NCI-H748 (cell line): ENCODE measurements around the gene DDX54.
"Not testable (repeated sequence)": the region's sequence is repeated elsewhere in the genome, so short reads cannot be mapped to it uniquely, and the experiment has no call there.

Experiments
- DNase-seq: peaks from one replicate; lab custom pipeline; 2025; ENCODE audit not compliant: unreplicated experiment; lab: John Stamatoyannopoulos, UW

Gene DDX54

DNA sequence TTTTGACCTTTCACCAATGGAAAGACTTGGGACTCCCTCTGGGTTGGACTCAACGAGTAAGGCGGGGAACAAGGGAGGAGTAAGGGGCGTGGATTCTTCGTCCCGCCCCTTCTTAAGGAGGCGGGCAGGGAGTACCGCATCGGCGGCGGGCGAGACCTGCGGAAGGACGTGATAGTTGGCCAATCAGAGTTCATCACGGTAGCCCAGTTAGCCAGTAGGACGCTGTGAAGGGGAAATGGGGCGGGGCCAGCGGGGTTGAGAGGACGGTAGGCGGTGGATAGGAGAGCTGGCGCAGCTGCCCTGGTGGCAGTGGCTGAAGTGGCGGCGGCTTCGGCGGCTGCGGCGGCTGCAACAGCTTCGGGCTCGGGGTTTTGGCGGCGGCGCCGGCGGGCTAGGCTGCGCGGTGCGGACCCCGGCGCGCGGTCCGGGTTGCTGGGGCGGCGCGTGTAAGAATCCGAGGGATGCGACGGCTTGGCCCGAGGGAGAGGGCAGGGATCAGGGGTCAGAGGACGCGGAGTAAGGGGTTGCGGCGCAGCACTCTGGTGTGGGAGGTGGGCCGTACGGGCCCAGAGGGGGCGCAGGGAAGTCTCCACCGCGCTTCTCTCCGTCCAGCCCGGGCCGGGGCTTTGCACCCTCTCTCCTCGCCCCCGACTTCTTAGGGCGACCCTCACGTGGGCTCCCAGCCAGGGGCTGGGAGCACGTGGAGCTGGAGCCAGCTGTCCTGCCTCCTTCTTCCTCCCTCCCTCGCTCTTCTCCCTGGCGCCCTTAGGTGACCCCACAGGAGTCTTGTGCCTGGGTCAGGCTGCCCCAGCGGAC, 36.1 kb upstream of the DDX54 start, which contains the start of gene TPCN1:
Gene TPCN1 (plus strand): TSS at position 284 of the 816 bp plus-strand sequence. CDS start 5,389 bp downstream, outside the sequence.
- DNase-seq = peak; percentile 100

DNA sequence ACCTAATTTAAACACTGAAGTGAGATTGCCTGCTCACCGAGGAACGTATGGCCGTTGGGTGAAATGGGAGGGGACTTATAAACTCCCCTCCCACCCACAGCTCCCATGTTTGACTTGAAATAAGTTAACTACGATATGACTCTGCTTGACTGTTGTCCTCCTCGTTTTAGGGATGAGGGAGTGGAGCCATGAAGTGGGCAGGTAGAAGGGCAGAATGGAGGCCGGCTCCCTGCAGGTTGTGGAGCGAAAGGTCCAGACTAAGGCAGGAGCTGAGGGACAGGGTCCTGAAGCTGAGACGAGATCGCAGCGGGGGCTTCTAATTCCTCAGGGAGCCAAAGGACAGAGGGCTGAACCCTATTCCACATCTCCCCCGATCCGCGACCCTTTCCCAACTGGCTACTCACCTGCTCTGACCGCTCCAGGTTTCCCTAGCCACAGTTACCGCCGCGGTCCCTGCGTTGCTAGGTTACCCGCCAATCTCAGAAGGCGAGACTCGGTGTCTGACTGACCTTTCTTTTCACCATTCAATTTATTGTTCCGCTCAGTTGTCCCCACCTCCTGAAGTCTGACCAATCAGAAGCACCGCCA, 35.4 kb upstream of the DDX54 start:
- DNase-seq = no peak

DNA sequence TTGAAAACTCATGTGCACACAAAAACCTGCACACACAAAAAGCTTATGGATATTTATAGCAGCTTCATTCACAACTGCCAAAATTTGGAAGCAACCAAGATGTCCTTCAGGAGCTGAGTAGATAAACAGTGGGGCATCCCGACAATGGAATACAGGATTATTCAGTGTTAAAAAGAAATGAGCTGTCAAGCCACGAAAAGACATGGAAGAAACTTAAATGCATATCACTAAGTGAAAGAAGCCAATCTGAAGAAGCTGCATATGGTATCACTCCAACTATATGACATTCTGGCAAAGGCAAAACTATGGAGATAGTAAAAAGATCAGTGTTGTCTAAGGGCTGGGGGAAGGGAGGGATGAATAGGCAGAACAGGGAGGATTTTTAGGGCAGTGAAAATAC, 30.7 kb upstream of the DDX54 start:
- DNase-seq = no peak

DNA sequence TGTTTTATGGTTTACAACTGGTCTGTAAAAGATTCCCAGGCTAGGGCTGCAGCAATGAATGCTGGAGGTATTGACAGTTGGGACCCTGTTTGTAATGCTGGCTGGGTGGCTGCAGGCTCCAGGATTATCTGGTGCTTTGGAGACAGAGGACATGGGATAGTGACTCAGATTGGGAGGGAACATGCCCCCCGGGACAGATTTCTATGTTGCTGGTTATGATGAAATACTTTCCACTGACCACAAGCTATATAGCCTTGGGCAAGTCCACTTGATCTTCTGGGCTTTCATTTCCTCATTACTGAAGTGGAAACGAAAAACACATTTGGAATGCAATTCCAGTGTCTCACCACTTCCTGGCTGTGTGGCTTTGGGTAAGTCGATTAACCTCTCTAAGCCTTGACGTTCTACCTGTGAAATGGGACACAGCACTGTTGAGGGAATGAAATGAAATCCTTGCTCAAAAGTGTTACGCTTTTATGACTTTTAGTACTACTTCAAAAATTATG, 29.7 kb upstream of the DDX54 start:
- no peak for DNase-seq

DNA sequence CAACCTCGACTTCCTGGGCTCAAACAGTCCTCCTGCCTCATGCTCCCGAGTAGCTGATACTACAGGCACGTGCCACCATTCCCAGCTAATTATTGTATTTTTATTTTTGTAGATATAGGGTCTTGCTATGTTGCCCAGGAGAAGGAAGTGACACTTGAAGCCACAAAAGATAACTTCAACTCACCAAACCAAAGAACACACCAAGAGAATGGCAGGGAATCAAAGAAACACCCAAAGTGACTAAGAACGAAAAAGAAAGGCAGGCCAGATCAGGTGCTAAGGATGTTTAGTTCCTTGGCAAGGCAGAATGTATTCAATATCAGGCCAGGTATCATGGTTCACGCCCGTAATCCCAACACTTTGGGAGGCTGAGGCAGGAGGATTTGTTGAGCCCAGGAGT, 25.9 kb upstream of the DDX54 start:
- DNase-seq = no peak

DNA sequence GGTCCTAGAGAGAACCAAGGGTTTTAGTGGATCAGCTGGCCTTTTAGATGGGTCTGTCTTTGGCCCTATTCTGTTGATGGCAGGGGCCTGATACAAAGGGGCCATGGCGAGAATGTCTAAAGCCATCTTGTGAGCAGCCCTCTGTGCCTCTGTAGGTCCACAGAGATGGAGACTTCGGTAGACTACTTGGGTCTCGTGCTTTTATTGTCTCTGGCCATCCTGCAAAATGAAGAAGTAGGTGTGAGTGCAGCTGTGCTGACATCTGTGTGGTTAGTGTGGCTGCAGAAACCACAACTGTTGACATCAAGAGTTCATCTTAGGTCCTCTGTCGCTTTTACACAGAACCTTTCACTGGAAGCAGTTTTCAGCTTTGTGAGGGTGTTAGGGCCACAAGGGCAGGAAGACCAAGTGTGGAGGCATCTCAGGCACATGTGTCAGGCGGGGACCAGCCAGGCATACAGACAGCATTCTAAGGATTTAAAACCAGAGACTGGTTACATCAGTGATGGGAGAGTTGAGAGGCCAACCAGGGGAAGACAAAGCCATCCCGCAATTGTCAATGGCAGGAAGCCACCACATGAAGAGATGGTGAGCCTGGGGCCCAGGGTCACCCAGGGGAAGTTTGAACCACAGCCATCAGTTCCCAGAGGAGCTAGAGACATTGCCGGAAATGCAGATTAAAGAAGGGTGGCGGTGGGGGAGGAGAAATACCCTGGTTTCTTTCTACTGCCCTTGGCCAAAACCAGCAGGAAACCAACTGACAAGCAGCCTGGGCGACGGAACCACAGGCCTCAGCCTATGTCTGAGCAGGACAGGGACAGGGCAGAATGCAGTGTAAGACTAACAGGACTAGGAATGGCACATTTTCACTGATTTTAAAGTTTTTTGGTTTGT, 23.0 kb upstream of the DDX54 start:
- DNase-seq = no peak

DNA sequence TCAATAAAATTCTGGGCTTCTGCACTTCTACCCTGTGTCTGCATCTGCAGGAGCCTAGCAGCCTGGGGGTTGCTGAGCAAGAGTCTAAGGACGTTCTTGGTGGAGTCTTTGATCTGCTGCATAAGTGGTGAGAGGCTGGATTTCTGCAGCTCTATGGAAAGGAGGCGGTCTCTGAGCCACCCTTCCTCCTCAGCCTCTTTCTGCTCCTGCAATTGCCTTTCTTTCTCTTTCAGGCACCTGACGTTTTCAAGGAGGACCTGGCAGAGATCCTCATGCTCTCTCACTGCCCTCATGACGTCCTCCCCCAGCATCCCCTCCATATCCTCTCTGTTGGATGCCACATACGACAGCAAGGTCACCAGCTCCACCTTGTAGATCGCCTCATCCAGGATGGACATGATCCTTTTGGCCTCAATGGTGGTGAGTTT, 22.3 kb upstream of the DDX54 start:
- DNase-seq = no peak

DNA sequence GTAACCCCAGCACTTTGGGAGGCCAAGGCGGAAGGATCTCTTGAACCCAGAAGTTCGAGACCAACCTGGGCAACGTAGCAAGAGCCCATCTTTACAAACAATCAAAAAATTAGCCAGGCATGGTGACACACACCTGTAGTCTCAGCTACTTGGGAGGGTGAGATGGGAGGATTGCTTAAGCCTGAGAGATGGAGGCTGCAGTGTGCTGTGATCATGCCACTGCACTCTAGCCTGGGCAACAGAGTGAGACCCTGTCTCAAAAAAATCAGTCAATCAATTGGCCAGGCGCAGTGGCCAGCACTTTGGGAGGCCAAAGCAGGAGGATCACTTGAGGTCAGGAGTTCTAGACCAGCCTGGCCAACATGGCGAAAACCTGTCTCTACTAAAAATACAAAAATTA, 21.5 kb upstream of the DDX54 start:
- DNase-seq = not testable (repeated sequence)

DNA sequence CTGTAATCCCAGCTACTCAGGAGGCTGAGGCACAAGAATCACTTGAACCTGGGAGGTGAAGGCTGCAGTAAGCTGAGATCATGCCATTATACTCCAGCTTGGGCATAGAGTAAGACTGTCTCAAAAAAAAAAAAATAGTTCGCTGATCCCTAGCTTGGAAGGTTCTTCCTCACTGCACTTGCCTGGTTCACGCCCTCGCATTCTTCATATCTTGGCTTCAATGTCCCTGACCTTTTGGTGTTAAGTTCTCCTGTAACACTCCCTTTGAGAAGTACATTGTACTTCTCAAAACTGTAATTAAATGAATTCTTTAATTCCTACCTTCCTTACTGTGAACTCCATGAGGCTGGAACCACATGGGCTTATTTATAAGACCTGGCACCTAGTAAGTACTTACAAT, 19.5 kb upstream of the DDX54 start:
- no peak for DNase-seq

DNA sequence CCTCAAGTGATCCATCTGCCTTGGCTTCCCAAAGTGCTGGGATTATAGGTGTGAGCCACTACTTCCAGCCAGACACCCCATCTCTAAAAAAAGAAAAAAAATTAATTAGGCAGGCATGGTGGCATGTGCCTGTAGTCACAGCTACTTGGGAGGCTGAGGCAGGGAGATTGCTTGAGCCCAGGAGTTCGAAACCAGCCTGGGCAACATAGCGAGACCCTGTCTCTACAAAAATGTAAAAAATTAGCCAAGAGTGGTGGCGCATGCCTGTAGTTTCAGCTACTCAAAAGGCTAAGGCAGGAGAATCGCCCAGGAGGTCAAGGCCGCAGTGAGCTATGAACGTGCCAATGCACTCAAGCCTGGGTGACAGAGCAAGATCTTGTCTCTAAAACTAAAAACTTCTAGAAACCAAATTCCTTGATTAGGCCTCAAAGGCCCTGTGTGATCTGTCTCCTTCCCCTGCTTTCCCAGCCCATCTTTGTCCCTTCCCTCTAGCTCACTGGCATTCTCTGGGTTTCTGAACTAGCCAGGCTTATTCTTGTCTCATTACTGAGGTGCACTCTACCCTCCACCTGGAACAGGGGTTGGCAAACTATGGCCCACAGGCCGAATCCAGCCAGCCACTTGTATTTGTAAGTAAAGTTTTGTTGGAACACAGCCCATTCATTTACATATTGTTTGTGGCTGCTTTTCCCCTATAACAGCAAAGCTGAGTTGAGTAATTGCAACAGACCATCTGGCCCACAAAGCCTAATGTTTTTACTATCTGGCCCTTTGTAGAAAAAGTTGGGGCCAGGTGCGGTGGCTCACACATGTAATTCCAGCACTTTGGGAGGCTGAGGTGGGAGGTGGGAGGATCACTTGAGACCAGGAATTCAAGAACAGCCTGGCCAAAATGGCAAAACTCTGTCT, 18.8 kb upstream of the DDX54 start:
- DNase-seq = no peak

DNA sequence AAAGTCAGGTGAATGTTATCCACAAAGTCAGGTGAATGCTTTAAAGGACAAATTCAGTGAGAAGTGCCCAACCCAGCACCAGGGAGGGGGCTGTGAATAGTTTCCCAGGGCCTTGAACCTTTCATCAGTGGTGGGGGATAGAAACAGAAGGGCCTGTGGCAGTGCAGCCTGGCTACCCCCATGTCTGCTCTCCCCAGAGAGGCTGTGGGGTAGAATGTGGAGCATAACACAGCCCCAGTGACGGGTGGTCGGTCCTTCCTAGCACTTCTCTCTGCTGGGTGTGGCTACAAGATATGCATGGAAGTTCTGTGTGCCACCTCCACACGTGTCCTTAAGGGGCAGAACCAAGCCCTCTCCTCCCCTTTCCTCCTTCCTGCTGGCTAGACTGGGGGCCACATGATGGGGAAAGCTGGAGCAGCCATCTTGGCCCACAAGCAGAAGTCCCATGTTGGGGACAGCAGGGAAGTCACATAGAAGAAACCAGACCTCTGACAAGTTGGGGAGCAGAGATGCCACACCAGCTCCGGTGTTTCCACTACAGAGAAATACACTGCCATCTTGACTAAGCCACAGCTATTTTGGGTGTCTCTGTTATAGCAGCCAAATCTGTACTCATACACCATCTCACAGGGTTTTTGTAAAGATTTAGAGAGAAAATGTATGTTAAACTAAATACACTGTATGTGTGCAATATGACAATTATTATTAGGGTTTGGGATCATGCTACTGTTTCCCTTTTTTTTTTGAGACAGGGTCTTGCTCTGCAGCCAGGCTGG, 17.2 kb upstream of the DDX54 start:
- DNase-seq = no peak

DNA sequence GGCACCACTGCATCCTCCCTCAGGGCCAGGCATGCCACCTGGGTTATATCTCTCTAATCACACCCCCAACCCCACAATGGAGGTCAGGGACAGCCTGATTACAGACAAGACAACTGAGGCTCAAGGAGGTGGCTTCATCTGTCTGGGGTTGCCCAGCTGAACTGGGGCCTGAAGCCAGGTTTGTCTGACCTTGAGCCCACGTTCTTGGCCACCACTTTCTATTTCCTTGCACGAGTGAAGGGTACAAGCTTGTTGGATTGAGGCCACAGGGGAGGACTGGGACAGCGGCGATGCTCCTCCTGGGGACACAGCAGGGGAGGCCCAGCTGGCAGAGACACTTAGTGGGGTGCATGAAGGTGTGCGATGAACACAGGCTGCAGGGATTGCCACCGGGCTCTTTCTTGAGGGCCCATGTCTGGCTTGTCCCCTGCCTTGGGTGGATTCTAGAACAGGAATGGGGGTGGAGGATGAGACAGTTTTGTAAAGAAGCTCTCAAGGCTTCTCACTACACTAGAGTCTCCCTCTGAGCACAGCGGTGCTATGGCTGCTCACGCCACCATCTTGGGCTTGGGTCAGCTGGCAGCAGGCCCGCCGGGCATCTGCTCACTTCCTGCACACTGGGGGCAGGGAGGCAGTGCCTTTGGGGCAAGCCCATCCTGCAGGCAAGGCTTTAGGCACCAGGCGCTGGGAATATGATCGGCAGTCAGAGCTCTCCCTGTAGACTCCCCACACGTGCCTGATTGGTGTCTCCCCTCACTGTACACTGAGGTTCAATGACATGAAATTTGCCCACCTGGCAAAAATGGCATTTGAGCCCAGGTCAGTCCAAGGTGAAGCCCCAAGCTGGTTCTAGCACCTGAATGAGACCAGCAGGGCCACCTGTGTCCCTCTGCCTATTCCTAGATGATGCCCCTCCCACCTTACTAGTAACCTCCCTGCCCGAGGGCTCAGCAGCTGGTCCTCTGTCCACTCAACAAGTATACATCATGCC, 16.2 kb upstream of the DDX54 start:
- no peak for DNase-seq

DNA sequence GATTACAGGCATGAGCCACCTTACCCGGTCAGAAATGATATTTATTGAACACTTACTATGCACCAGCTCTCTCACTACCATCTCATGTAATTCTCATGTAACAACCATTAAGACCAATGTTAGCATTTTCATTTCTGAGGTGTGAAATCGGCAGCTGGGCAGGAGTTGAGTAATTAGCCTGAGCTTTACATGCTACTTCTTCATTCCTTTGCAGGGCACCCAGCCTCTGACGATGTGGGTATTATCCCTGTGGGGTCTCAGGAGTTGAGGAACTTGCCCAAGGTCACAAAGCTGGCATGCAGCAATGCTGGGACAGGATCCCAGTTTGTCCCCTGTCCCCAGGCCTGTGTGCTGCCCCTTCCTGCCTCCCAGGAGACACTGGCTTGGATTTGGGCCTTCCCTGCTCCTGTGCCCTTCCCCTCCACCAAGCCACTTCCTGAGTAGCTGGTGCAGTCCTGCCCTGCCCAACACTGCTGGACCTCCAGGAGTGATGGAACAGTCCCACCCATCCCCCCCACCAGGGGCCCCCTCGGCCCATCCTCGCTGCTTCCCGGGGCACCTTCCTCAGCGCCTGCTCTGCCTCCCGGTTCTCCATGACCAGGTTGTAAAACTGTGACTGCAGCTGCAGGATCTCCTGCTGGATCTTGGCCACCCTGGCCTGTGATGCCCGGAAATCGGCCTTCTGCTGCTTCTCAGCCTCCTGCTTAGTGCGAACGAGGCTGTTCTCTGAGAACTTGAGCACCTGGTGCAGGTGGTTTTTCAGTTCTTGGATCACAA, 14.9 kb upstream of the DDX54 start:
- DNase-seq = no peak

DNA sequence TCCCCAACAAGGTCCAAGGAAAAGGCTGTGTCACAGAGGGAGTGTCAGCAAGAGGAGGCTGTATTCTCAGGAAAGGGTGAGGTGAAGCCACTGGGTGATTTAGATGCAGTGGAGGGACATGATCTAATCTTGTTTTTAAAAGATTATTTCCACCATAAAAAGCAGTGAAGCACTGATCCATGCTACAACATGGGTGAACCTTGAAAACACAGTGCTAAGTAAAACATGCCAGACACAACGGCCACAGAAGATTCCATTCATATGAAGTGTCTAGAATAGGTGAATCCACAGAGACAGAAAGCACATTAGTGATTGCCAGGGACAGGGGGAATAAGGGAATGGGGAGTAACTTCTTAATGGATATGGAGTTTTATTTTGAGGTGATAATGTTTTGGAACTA, 13.0 kb upstream of the DDX54 start:
- no peak for DNase-seq

DNA sequence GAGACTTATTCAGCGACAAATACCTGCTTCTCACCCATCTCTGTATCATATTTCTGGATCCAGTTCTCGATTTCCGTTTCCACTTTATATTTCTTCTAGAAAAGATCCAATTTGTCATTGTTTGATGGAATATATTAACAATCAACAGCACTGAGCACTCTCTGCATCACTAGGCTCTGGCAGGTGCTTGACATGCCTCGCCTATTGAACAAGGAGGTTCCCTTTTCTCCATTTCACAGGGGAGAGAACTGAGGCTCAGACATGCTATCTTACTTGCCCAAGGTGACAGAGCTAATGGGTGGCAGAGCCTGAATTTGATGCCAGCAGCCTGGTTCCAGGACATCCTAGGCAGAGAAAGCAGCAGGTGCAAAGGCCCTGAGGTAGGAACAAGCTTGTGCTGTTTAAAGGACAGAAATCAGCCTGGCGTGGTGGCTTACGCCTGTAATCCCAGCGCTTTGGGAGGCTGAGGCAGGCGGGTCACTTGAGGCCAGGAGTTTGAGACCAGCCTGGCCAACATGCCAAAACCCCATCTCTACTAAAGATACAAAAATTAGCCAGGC, 12.3 kb upstream of the DDX54 start:
- no peak for DNase-seq

DNA sequence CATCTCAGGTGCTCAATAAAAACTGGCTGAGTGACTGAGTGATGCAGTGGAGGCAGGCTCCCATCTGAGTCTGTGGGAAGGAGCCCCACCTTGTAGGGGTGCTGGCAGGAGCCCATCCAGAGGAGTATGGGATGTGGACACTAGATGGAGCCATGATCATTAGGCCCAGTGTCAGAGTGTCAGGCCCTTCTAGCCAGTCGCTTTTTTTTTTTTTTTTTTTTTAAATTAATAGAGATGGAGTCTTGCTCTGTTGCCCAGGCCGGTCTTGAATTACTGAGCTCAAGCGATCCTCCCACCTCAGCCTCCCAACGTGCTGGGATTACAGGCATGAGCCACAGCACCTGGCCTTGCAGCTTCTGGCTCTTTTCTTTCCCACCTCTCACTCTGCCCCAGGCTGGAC, 11.7 kb upstream of the DDX54 start:
- peak; percentile 67 for DNase-seq

DNA sequence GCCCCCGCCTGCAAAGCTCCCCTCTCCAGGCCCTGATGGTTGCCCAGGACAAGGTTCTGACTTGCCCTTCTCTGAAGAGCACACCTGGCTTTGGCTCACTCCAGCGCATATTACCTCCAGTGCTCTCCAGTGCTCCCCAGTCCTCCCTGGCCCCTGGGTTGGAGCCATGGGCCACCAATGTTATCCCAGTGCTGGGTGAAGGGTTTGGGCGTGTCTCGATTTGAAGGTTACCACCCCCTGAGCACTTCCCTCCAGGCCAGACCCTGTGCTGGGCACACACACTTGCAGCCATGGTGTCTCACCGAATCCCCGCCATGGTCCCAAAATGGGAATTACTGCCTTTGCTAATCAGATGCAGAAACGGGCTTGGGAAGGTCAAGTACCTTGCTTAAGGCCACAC, 11.3 kb upstream of the DDX54 start:
- DNase-seq = no peak
